Kidney epithelial cell (primary cell): Measurements from ENCODE around the gene NMT2. TPM values are rescaled to one million over a fixed set of nuclear protein-coding genes. Genes with fewer than 3 reads are reported as not detected.

Source experiments
- DNase-seq: peaks from one replicate; pipeline ENCODE4 v3.0.0-alpha.2; 2010; ENCODE audit warnings: low read depth
- H3K27me3 ChIP-seq: 2 replicates; pipeline ENCODE4 v1.6.0; 2011; ENCODE audit warnings: low read length; ENCODE audit not compliant: control insufficient read depth, insufficient read depth
- H3K36me3 ChIP-seq: 2 replicates; pipeline ENCODE4 v1.5.1; 2011; ENCODE audit warnings: low read length; ENCODE audit not compliant: control insufficient read depth, insufficient read depth
- H3K4me3 ChIP-seq: 2 replicates; pipeline ENCODE4 v1.5.1; 2011; ENCODE audit warnings: low read depth, mild to moderate bottlenecking, control low read depth, low read length
- total RNA-seq: library from RNA; depleted of rRNA; stranded (reverse); fragments of >200 nt; gene quantifications from 2 replicates; pipeline ENCODE4 v1.2.3, GENCODE V29; 2015
- TF ChIP-seq, protein P1 (sequence below): IDR thresholded peaks from 2 replicates; pipeline ENCODE4 v1.5.1; 2011; ENCODE audit warnings: mild to moderate bottlenecking, moderate library complexity, low read length, control low read depth, inconsistent platforms; ENCODE audit not compliant: insufficient read depth, poor library complexity, severe bottlenecking

Gene NMT2
- total RNA-seq, 1 donor from 2014 or later: 8.0 TPM

DNA sequence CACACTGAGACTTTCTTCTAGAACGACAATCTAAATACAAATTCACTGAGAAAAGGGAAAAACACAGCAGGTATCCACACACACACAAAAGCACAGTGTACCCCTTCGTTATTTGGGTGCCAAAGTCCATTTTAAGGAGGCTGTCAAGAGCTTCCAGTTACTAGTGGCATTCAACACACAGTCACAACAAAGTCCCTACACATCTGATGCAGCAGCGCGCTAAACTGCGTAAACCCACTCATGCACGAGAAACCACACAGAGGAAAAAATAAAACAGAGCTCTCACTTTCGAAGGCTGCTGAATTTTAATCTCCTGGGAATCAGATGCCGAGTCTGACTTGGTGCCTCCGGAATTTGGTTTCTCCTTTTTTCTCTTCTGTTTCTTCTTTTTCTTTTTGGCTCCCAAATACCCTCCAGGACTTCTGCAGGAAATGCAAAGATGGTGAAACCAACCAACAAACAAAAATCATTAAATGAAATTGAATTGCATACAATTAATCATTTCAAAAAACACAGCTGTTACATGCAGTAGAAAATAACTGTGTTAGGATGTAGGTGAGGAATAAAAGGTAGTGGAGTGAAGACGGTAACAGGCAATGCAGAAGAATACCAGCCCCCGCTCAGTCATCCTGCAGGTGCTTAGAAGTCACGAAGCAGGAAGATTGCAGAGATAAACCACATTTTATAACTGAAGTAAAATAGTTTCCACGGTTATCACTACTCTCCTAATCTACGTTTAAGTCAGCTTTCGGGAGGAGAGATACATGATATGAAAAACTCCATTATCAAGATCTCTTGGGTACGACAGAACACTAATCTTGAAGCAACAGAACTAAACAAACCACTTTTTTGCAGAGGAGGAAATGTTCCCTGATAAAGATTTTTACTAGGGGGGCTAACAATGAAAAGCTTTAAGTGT, 27.1 kb downstream of the NMT2 start:
- no peaks in the 10 kb centered on the region for H3K27me3 ChIP-seq
- H3K4me3 ChIP-seq: no peak overlapping the region
- no peak for DNase-seq
- TF ChIP-seq, protein P1, sequence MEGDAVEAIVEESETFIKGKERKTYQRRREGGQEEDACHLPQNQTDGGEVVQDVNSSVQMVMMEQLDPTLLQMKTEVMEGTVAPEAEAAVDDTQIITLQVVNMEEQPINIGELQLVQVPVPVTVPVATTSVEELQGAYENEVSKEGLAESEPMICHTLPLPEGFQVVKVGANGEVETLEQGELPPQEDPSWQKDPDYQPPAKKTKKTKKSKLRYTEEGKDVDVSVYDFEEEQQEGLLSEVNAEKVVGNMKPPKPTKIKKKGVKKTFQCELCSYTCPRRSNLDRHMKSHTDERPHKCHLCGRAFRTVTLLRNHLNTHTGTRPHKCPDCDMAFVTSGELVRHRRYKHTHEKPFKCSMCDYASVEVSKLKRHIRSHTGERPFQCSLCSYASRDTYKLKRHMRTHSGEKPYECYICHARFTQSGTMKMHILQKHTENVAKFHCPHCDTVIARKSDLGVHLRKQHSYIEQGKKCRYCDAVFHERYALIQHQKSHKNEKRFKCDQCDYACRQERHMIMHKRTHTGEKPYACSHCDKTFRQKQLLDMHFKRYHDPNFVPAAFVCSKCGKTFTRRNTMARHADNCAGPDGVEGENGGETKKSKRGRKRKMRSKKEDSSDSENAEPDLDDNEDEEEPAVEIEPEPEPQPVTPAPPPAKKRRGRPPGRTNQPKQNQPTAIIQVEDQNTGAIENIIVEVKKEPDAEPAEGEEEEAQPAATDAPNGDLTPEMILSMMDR: no peak
- no peaks in the 10 kb centered on the region for H3K36me3 ChIP-seq

DNA sequence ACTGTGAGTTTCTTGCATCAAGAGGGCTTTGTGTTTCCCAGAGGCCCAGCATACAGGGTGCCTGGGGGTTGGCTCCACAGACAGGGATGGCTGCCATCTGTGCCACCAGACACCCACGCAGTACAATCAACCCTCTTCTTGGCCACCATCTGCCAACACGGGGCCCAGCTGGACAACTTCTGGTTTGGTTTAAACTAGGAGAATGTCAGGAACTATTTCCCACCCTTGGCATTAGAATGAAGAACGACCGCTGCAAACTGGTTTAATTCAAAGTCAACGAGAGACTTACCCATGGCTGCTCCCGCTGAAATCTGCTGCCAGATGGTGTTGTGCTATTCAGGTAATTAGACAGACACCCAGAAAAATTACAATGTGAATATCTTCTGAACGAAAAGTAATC, 27.8 kb downstream of the NMT2 start:
- TF ChIP-seq, protein P1: no peak
- Histone ChIP-seq H3K27me3 (no peaks in the 10 kb centered on the region), H3K4me3 (no peak overlapping the region), H3K36me3 (no peaks in the 10 kb centered on the region)
- DNase-seq: no peak

DNA sequence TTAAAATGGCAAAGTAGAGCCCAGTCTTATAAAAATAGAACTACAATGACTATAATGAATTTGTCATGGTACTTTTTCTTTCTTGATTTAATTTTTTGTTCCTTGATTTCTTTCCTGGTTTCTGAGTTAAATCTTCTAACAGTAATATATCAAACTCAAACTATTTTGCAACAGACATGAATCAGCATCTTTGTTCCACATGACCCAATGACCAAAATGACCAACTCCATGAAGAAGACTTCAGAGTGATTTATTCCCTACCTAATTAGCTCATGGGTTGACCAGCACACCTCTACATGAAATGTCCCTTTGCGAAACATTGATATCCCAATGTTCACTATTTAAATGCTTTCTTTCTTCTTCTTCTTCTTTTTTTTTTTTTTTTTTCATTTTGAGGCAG, 30.9 kb downstream of the NMT2 start:
- no peaks in the 10 kb centered on the region for H3K36me3 ChIP-seq
- DNase-seq: no peak
- no peak overlapping the region for H3K4me3 ChIP-seq
- no peaks in the 10 kb centered on the region for H3K27me3 ChIP-seq
- TF ChIP-seq, protein P1: no peak

DNA sequence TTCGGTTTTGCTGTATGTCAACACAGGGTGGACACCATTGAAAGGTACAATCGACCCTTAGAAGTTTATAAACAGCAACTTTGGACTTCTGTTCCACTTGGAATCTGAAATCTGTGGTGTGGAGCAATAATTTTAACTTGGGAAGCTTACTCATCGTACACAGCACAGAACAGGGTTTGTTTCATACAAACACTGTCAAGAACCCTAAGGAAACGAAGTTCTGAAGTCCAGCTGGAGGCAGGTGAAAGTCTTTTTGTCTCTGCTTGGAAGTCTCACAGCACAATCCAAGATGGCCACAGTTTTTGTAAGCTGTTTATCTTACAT, 31.5 kb downstream of the NMT2 start:
- no peak for DNase-seq
- Histone ChIP-seq H3K36me3 (no peaks in the 10 kb centered on the region), H3K27me3 (no peaks in the 10 kb centered on the region), H3K4me3 (no peak overlapping the region)
- TF ChIP-seq, protein P1: no peak

DNA sequence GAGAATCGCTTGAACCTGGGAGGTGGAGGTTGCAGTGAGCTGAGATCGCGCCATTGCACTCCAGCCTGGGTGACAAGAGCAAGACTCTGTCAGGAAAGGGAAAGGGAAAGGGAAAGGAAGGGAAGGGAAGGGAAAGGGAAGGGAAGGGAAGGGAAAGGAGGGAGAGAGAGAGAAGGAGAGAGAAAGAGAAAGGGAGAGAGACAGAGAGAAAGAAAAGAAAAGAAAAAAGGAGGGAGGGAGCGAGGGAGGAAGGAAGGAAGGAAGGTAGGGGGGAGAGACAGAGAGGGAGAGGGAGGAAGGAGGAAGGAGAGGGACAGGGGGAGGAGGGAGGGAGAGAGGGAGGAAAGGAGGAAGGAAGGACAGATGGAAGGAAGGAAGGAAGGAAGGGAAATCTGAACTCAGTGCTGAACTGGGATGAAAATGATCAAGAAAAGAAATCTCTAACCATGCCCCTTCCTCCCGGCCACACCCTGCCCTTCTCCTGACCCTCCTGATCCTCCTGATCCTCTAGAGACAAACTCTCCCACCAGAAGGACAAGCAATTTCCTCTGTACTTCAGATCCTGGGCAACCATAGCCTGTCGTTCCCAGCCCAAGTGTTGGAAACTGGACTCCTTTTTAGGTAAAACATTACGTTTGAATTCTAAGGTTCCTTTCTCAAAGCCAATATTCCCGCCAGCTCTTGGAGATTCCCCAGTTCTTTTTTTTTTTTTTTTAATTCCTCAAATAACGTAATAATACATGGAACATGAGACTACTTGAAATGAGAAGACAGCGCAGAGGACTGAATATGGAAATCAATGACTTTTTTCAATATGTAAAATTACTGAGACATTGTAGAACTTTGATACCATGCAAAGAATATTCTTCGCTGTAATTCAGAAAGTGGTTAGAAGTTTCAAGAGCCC, 32.1 kb downstream of the NMT2 start:
- no peaks in the 10 kb centered on the region for H3K27me3 ChIP-seq
- TF ChIP-seq, protein P1: no peak

More for the DNA sequence above, 32.1 kb downstream of the NMT2 start:
- H3K4me3 ChIP-seq: no peak overlapping the region
- H3K36me3 ChIP-seq: no peaks in the 10 kb centered on the region
- DNase-seq: no peak
